ENCODE results near the gene MT3. TPM values are rescaled to one million over a fixed set of nuclear protein-coding genes. Genes with fewer than 3 reads are reported as not detected.
A peak's percentile ranks its signal among the peaks of the same experiment; 100 is the strongest.

Gene MT3
- total RNA-seq, 1 experiment from 2014 or later, result not detected

DNA sequence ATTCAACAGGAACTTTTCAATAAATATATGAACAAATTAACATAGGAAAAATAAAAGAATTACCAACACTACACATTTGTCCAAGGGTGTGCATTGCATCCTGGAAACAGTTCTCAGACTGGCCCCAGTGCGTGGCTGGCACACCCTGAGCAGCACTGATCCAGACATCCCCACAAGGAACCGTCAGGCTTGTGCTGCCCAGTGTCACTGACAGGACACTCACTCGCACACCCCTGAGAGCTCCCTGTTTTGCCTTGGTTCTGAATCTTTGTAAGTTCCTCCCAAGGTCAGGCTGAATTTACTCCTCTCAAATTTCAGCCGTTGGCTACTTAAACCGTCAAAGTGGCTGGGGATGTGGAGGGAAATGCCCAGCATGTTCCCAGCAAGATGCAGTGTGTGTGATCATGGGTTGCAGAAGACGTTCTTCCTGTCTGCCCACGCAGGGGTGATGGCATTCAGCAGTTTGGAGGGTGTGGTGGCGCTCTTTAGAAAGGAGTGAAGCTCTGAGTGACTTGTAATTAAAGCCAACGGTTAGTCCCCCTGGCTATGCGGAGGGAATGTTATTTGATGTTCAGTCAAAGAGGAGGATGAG lies 20.8 kb downstream of the MT3 start:
- TF ChIP-seq, protein P1, sequence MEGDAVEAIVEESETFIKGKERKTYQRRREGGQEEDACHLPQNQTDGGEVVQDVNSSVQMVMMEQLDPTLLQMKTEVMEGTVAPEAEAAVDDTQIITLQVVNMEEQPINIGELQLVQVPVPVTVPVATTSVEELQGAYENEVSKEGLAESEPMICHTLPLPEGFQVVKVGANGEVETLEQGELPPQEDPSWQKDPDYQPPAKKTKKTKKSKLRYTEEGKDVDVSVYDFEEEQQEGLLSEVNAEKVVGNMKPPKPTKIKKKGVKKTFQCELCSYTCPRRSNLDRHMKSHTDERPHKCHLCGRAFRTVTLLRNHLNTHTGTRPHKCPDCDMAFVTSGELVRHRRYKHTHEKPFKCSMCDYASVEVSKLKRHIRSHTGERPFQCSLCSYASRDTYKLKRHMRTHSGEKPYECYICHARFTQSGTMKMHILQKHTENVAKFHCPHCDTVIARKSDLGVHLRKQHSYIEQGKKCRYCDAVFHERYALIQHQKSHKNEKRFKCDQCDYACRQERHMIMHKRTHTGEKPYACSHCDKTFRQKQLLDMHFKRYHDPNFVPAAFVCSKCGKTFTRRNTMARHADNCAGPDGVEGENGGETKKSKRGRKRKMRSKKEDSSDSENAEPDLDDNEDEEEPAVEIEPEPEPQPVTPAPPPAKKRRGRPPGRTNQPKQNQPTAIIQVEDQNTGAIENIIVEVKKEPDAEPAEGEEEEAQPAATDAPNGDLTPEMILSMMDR (IDR thresholded peaks at IDR 0.05; ENCODE audit: unreplicated experiment), result no peak
- ChIA-PET POLR2A (interaction anchor here (0.6 to 15.3 kb wide), 24 partner anchors 9 to 322 kb away, joined by 3 to 1404 read pairs (median 6); partner anchors contain the start of genes BBS2, HERPUD1, MT1B and MT1E), CTCF (interaction anchor here (0.9 to 1.5 kb wide), 4 partner anchors 9 to 73 kb away, joined by 3 to 5 read pairs (median 4); partner anchors contain the start of gene MT1E)
- Mint-ChIP-seq H3K4me3 (ENCODE audit: unreplicated experiment) (peak overlapping the region; percentile 93), H3K27ac (ENCODE audit: low read depth, unreplicated experiment) (peak overlapping the region; percentile 99), H3K27me3 (ENCODE audit: insufficient read depth, unreplicated experiment) (no peaks in the 10 kb centered on the region), H3K4me1 (ENCODE audit: insufficient read depth, unreplicated experiment) (peaks cover 61% of the 10 kb centered on the region), H3K9me3 (ENCODE audit: unreplicated experiment) (no peaks in the 10 kb centered on the region), H3K36me3 (ENCODE audit: insufficient read depth, unreplicated experiment) (peaks cover 7% of the 10 kb centered on the region)
- BruUV-seq (replicated peaks), result no TSS peak
- intact Hi-C loops (cut with micrococcal nuclease), result no loop called here
- peak; percentile 97 for DNase-seq (ENCODE audit: unreplicated experiment)

DNA sequence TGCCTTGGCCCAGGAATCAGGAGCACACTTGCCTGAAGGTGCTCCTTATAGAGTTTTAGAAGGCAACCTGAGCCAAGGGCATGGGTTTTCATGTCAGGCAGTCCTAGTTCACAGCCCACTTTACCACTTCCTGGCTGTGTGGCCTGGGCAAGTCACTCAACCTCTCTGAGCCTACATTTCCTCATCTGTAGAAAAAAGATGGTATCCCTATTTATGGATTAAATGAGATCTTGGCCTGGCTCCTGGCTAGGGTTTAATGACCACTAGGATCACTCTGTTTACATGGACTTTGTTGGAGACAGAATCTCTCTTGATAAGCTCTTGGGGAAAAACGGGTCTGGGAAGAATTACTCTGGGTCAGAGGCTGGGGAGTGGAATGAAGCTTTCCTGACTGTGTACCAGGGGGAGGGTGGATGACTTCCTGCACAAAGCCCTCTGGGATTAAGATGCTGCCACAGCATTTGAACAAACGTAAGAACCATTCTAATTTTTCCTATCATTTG lies 21.3 kb downstream of the MT3 start:
- CTCF ChIA-PET, result interaction anchor here (0.6 to 1.5 kb wide), 6 partner anchors 10 to 331 kb away, joined by 3 to 5 read pairs (median 4); partner anchors contain the start of gene MT1E
- Mint-ChIP-seq H3K4me1 (ENCODE audit: insufficient read depth, unreplicated experiment) (peaks cover 62% of the 10 kb centered on the region), H3K27me3 (ENCODE audit: insufficient read depth, unreplicated experiment) (no peaks in the 10 kb centered on the region), H3K9me3 (ENCODE audit: unreplicated experiment) (no peaks in the 10 kb centered on the region), H3K36me3 (ENCODE audit: insufficient read depth, unreplicated experiment) (peaks cover 7% of the 10 kb centered on the region), H3K27ac (ENCODE audit: low read depth, unreplicated experiment) (peak overlapping the region; percentile 99), H3K4me3 (ENCODE audit: unreplicated experiment) (peak overlapping the region; percentile 93)
- no TSS peak for BruUV-seq (replicated peaks)
- intact Hi-C loops (cut with micrococcal nuclease), result no loop called here
- POLR2A ChIA-PET, result interaction anchor here (0.8 to 15.3 kb wide), 20 partner anchors 10 to 198 kb away, joined by 3 to 1404 read pairs (median 7); partner anchors contain the start of genes BBS2, MT1B, MT1E and MT1F
- DNase-seq (ENCODE audit: unreplicated experiment), result no peak
- TF ChIP-seq, protein P1 (IDR thresholded peaks at IDR 0.05; ENCODE audit: unreplicated experiment), result no peak

DNA sequence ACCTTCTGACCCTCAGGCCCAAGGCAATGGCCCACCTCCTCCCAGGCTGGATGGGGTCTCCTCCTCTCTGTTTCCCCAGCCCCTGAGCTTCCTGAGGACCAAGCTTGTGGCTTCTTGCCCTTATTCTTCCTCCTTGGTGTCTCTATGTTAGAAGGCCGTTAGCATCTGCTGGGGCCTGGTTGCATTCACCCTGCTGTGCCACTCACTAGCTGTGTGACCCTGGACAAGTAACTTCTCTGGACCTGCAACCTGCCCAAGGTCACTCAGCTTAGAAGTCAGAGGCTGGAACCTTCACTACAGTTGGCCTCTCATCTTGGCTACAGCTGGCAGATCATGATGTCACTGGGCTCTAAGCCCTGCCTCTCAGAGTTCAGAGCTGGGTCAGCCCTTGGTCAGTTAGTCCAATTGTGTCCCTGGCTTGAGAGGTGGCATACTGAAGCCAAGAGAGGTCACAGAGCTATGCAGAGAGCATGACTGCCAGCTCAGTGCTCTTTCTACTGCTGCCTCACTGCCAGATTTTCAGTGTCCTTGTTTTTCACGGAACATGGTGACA lies 22.0 kb downstream of the MT3 start:
- intact Hi-C loops (cut with micrococcal nuclease), result no loop called here
- Mint-ChIP-seq H3K4me1 (ENCODE audit: insufficient read depth, unreplicated experiment) (peaks cover 55% of the 10 kb centered on the region), H3K4me3 (ENCODE audit: unreplicated experiment) (peak overlapping the region; percentile 93), H3K9me3 (ENCODE audit: unreplicated experiment) (no peaks in the 10 kb centered on the region), H3K27me3 (ENCODE audit: insufficient read depth, unreplicated experiment) (no peaks in the 10 kb centered on the region), H3K36me3 (ENCODE audit: insufficient read depth, unreplicated experiment) (peaks cover 7% of the 10 kb centered on the region), H3K27ac (ENCODE audit: low read depth, unreplicated experiment) (peak overlapping the region; percentile 99)
- CTCF ChIA-PET, result interaction anchor here (0.6 to 1.3 kb wide), 8 partner anchors 8 to 331 kb away, joined by 3 to 6 read pairs (median 4); partner anchors contain the start of gene MT1E
- POLR2A ChIA-PET, result interaction anchor here (1.0 to 15.3 kb wide), 13 partner anchors 10 to 574 kb away, joined by 3 to 1404 read pairs (median 22); partner anchors contain the start of genes BBS2, MT1B, MT1E and MT1X
- peak; percentile 52 for DNase-seq (ENCODE audit: unreplicated experiment)
- TF ChIP-seq, protein P1 (IDR thresholded peaks at IDR 0.05; ENCODE audit: unreplicated experiment), result no peak
- no TSS peak for BruUV-seq (replicated peaks)

DNA sequence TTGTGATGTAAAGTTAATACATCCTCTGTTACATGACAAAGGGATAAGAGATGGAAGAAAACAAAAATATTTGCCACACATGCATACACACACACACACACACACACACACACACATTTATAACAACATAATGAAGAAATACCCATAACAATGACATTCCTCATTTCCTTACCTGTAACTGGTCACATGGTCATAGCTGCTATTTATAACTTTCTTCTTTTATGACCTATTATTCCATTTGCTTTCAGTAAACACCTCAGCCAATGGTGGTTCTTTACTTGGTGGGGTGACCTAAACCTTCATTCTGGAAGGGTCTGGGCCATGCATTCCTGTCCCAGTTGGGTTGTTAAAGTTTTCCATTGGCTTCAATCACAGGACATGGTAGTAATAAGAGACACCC lies 24.4 kb downstream of the MT3 start:
- no peaks in the 10 kb centered on the region for H3K27me3 Mint-ChIP-seq (ENCODE audit: insufficient read depth, unreplicated experiment)
- no peak overlapping the region for H3K4me3 Mint-ChIP-seq (ENCODE audit: unreplicated experiment)
- DNase-seq (ENCODE audit: unreplicated experiment), result peak; percentile 16
- ChIA-PET POLR2A (interaction anchor here (1.0 to 15.3 kb wide), 5 partner anchors 9 to 162 kb away, joined by 3 to 1404 read pairs (median 35); partner anchors contain the start of genes MT1E, MT1F, MT1X and NUDT21), CTCF (interaction anchor here (0.7 to 1.5 kb wide), 3 partner anchors 11 to 100 kb away, joined by 3 to 6 read pairs (median 3); no protein-coding TSS in a partner anchor)
- peak overlapping the region; percentile 49 for H3K27ac Mint-ChIP-seq (ENCODE audit: low read depth, unreplicated experiment)
- peaks cover 37% of the 10 kb centered on the region for H3K4me1 Mint-ChIP-seq (ENCODE audit: insufficient read depth, unreplicated experiment)
- BruUV-seq (replicated peaks), result no TSS peak
- intact Hi-C loops (cut with micrococcal nuclease), result no loop called here
- no peaks in the 10 kb centered on the region for H3K9me3 Mint-ChIP-seq (ENCODE audit: unreplicated experiment)
- TF ChIP-seq, protein P1 (IDR thresholded peaks at IDR 0.05; ENCODE audit: unreplicated experiment), result no peak
- peaks cover 7% of the 10 kb centered on the region for H3K36me3 Mint-ChIP-seq (ENCODE audit: insufficient read depth, unreplicated experiment)
